GM12865 (cell line): ENCODE results near the gene NUP93.

ENCODE experiments used
- DNase-seq: peaks from one replicate; pipeline ENCODE4 v3.0.0; 2010; ENCODE audit warnings: low read depth
- H3K4me3 ChIP-seq: 2 replicates; pipeline ENCODE4 v1.5.1; 2011; ENCODE audit warnings: mild to moderate bottlenecking, low read depth, low read length, control low read depth
- CTCF ChIP-seq: IDR thresholded peaks from 2 replicates; pipeline ENCODE4 v1.5.1; 2011; ENCODE audit warnings: low read length, control low read depth, low read depth, inconsistent platforms; ENCODE audit not compliant: insufficient read depth; ENCODE audit errors: missing control alignments

The NUP93 gene

GRCh38 chr16:56748826-56749225 is 18.9 kb downstream of the NUP93 start:
- DNase-seq: no peak
- TF ChIP-seq CTCF: no peak
- no peak overlapping the region for H3K4me3 ChIP-seq

GRCh38 chr16:56749672-56750491 is 20.0 kb downstream of the NUP93 start:
- H3K4me3 ChIP-seq: no peak overlapping the region
- TF ChIP-seq CTCF: no peak
- DNase-seq: no peak

GRCh38 chr16:56753410-56753809 is 23.5 kb downstream of the NUP93 start:
- DNase-seq: no peak
- no peak for TF ChIP-seq CTCF

GRCh38 chr16:56755038-56755437 is 25.1 kb downstream of the NUP93 start:
- no peak overlapping the region for H3K4me3 ChIP-seq
- TF ChIP-seq CTCF: no peak
- DNase-seq: no peak

More at GRCh38 chr16:56753410-56753809, 23.5 kb downstream of the NUP93 start:
- H3K4me3 ChIP-seq: no peak overlapping the region

GRCh38 chr16:56758432-56758831 is 28.5 kb downstream of the NUP93 start:
- H3K4me3 ChIP-seq: no peak overlapping the region
- no peak for DNase-seq
- TF ChIP-seq CTCF: no peak

GRCh38 chr16:56758930-56759329 is 29.0 kb downstream of the NUP93 start:
- TF ChIP-seq CTCF: no peak
- DNase-seq: no peak
- no peak overlapping the region for H3K4me3 ChIP-seq
